ENCODE results near the gene WDFY2. TPM values are rescaled to one million over a fixed set of nuclear protein-coding genes. Genes with fewer than 3 reads are reported as not detected.

The WDFY2 gene
- total and polyA plus RNA-seq, 2 of the 8 experiments (the other 6 are each of a cell fraction or from before 2014, with no cell fraction given), result 13.9 to 29.0 TPM

DNA sequence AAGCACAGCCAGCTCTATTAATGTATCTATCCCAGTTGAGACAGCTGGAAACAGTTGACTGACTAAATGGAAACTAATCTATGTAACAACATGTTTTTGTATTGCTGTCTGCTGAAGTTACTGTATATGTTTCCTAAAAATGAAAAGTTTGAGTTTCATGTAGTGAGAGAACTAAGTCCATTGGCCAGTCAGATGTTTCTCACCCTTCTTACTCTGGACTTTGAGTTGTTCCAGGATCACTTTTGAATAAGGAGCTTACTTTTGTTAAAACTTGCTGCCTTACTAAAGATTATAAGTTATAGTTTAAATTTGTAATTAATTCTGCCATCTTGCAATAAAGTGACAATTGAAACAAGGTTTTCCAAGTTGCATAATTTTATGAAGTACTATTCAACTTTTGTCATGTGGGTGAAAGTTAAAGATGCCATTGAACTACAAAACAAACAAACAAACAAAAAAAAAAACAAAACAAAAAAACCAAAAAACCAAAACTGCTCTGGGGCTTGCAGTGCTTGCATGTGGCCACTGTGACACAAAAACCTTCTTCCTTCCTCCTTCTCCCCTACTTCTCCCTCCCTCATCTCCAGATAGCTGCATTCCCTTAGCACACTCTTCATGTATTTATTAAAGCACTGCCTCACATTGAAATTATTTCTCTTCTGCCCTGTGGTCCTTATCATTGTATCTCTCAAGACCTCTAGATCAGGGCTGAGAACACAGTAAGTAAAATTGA lies 15.3 kb downstream of the WDFY2 start:
- Histone ChIP-seq H3K9me3 (ENCODE audit: insufficient read depth in 2 of 2, low read depth in 1 of 2, low read length in 1 of 2) (no peaks in the 10 kb centered on the region), H3K4me3 (ENCODE audit: extremely low read depth in 1 of 4, insufficient read depth in 2 of 4, low read depth in 3 of 4, low read length in 4 of 4) (no peak overlapping the region), H2AFZ (ENCODE audit: low read length) (no peak overlapping the region), H3K18ac (ENCODE audit: extremely low read depth, low read length) (peak overlapping the region; percentile 20; the same call in 1 of the 2 replicates), H3K14ac (ENCODE audit: insufficient read length) (no peak overlapping the region), H4K20me1 (replicated peaks in 1 of 2; ENCODE audit: control insufficient read depth in 1 of 2, insufficient read depth in 2 of 2, low read length in 2 of 2) (no peaks in the 10 kb centered on the region), H3K56ac (replicated peaks; ENCODE audit: insufficient read length, low read depth, low read length) (no peak overlapping the region), H3K27me3 (replicated peaks in 1 of 4; ENCODE audit: control insufficient read depth in 3 of 4, extremely low read depth in 1 of 4, insufficient read depth in 3 of 4, low read length in 3 of 4) (no peaks in the 10 kb centered on the region), H3K23ac (ENCODE audit: insufficient read length) (no peak overlapping the region), H4K5ac (ENCODE audit: insufficient read length, low read depth, low read length) (no peak overlapping the region), H2BK15ac (ENCODE audit: low read length) (no peak overlapping the region), H2AK5ac (ENCODE audit: low read depth, low read length) (no peak overlapping the region), H2BK5ac (ENCODE audit: low read depth, low read length) (no peak overlapping the region), H3K4me1 (replicated peaks in 1 of 4; ENCODE audit: control insufficient read depth in 3 of 4, insufficient read depth in 4 of 4, low read length in 3 of 4) (peaks cover 0 to 9% (median 6%) of the 10 kb centered on the region in 4 experiments; a peak in 5 of 7 replicates), H4K91ac (replicated peaks; ENCODE audit: insufficient read length, low read length) (no peak overlapping the region), H3K36me3 (ENCODE audit: control insufficient read depth in 2 of 4, insufficient read depth in 4 of 4, low read length in 3 of 4) (0 out of 8 replicates have a peak, but pooled peaks cover 0 to 2% (median 0%) of the 10 kb centered on the region in 4 experiments), H4K8ac (ENCODE audit: extremely low read depth, insufficient read depth, low read length) (no peak overlapping the region), H3K79me2 (ENCODE audit: control insufficient read depth in 1 of 2, insufficient read depth in 2 of 2, low read length in 2 of 2) (peaks cover 17 to 99% of the 10 kb centered on the region in 2 experiments; a peak in 3 of 4 replicates), H2BK12ac (ENCODE audit: low read depth, low read length) (no peak overlapping the region), H3K27ac (ENCODE audit: low read depth, low read length) (no peak overlapping the region), H3K4ac (replicated peaks; ENCODE audit: insufficient read length, low read depth, low read length) (no peak overlapping the region), H3K9ac (replicated peaks in 1 of 4; ENCODE audit: extremely low read depth in 1 of 4, low read depth in 3 of 4, low read length in 3 of 4) (no peak overlapping the region), H2BK20ac (ENCODE audit: low read length) (no peak overlapping the region), H2BK120ac (replicated peaks; ENCODE audit: low read depth, low read length) (no peak overlapping the region), H3K23me2 (ENCODE audit: low read depth, low read length) (no peaks in the 10 kb centered on the region), H3K79me1 (ENCODE audit: low read depth, low read length) (peaks cover 15% of the 10 kb centered on the region; the same call in 1 of the 2 replicates), H3K4me2 (ENCODE audit: insufficient read depth in 1 of 2, low read depth in 2 of 2, low read length in 2 of 2) (no peak overlapping the region)
- ChIA-PET CTCF (ENCODE audit: partially characterized antibody) (interaction anchor here (0.6 to 1.3 kb wide), 6 partner anchors 9 to 171 kb away, joined by 3 read pairs; no protein-coding TSS in a partner anchor), POLR2A (ENCODE audit: partially characterized antibody) (interaction anchor here (0.8 to 1.5 kb wide), 4 partner anchors 10 to 375 kb away, joined by 3 read pairs; partner anchors contain the start of gene INTS6)
- TF ChIP-seq RXRA (IDR thresholded peaks at IDR 0.05; ENCODE audit: insufficient read depth, low read depth, low read length) (no peak), NRF1 (IDR thresholded peaks at IDR 0.05; ENCODE audit: low read depth, low read length) (no peak), ATF2 (IDR thresholded peaks at IDR 0.05; ENCODE audit: low read length) (no peak)
- TF ChIP-seq, protein P1, sequence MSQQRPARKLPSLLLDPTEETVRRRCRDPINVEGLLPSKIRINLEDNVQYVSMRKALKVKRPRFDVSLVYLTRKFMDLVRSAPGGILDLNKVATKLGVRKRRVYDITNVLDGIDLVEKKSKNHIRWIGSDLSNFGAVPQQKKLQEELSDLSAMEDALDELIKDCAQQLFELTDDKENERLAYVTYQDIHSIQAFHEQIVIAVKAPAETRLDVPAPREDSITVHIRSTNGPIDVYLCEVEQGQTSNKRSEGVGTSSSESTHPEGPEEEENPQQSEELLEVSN (IDR thresholded peaks at IDR 0.05), result no peak
- peak; percentile 28 for FAIRE-seq
- no peak for DNase-seq (ENCODE audit: low read depth in 1 of 2, low spot score in 2 of 2)

Data from H1 (cell line).